GM12873 (cell line): ENCODE results near the gene ABCC1.

Experiments used
- TF ChIP-seq, protein P1 (sequence below): IDR thresholded peaks from 2 replicates; pipeline ENCODE4 v1.5.1; 2012; ENCODE audit warnings: low read depth, mild to moderate bottlenecking, moderate library complexity, low read length, control low read depth; ENCODE audit not compliant: insufficient read depth; ENCODE audit errors: missing control alignments

Gene ABCC1

GRCh38 chr16:15955425-15955824 lies 6.0 kb downstream of the ABCC1 start:
- TF ChIP-seq, protein P1, sequence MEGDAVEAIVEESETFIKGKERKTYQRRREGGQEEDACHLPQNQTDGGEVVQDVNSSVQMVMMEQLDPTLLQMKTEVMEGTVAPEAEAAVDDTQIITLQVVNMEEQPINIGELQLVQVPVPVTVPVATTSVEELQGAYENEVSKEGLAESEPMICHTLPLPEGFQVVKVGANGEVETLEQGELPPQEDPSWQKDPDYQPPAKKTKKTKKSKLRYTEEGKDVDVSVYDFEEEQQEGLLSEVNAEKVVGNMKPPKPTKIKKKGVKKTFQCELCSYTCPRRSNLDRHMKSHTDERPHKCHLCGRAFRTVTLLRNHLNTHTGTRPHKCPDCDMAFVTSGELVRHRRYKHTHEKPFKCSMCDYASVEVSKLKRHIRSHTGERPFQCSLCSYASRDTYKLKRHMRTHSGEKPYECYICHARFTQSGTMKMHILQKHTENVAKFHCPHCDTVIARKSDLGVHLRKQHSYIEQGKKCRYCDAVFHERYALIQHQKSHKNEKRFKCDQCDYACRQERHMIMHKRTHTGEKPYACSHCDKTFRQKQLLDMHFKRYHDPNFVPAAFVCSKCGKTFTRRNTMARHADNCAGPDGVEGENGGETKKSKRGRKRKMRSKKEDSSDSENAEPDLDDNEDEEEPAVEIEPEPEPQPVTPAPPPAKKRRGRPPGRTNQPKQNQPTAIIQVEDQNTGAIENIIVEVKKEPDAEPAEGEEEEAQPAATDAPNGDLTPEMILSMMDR, result no peak

GRCh38 chr16:15958703-15959348 lies 9.4 kb downstream of the ABCC1 start:
- TF ChIP-seq, protein P1, result no peak

DNA sequence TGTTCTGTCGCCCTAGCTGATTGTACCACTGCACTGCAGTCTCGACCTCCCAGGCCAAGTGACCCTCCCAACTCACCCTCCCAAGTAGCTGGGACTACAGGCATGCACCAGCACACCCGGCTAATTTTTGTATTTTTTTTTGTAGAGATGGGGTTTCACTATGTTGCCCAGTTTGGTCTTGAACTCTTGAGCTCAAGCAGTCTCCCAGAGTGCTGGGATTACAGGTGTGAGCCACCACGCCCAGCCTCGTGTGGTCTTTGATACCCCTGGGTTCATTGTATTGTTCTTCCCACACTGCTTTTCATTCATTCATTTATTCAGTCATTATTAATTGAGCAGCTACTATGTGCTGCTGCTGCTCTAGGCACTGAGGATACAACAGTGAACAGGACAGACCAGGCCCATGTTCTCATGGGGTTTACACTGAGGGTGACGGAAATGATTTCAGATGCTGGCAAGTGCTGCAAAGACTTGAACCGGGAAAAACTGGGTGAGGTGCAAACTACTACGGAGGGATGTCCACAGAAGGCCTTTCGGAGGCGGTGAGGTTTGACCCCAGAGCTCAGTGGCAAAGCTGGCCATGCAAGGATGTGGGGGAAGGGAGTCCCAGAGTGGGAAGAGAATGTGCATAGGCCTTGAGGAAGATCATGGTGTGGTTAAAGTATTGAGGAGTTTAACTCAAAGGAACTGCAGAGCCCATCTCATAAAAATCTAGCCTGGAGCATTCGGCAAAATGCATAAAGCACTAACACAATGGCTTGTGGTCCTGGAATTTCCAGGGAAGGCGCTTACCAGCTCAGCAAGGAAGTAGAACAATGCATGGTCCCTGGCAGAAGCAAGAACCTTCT lies 10.9 kb downstream of the ABCC1 start:
- TF ChIP-seq, protein P1, result no peak

DNA sequence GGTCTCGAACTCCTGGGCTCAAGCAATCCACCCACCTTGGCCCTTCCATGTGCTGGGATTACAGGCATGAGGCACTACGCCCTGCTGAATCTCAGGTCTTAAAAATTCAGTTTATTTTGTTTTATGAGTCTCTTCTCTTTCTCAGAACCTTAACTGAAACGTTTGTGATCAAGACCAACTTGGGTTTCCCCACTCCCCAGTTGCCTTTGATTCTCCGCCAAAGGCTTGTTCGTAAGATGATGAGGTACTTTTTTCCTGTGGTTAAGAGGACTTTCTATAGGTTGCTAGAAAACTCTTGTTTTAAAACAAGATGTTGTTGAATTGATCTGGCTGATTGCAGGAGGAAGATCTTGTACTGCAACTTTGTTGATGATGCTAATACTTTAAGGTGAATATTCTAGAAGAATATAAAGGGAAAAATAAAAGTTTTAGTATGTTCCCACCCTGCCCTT lies 11.7 kb downstream of the ABCC1 start:
- TF ChIP-seq, protein P1, result no peak

DNA sequence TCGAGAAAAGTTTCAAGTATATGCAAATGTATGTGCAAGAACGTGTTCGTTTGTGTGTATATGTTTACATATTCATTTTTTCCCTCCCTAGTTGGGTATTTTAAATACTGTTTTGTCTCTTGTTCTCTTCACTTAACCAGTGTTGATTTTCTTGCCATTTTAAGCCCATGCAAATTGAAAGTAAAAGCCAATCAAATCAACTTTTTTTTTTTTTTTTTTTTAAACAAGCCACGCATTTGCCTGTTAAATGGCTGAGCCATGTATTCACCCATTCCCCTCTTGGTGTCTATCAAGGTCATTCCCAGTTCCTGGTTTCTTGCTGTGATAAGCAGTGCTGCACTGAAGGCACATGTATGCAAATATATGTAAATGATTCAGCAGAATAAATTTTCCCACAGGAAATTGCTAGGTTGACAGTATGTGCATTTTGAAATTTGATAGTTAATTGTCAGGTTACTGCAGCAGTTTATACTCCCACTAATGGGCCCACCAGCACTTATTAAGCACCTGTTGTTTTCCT lies 12.2 kb downstream of the ABCC1 start:
- TF ChIP-seq, protein P1, result no peak

GRCh38 chr16:15963307-15963910 lies 14.0 kb downstream of the ABCC1 start:
- TF ChIP-seq, protein P1, result no peak

DNA sequence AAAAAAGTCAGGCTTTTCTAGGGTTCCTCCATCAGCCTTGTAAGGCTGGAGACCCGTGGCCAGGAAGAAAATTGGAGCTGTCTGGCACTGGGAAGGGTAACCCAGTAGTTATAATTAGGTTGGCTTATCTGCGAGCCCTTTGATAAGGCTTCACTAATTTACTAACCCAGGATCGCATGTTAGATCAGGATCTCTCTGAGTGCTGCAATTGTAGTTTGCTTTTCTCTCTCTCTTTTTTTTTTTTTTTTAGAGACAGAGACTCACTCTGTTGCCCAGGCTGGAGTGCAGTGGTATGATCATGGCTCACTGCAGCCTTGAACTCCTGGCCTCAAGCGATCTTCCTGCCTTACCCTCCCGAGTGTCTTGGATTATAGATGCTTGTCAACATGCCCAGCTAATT lies 17.0 kb downstream of the ABCC1 start:
- TF ChIP-seq, protein P1, result no peak
